ENCODE data around the gene PIP5K1B.

PIP5K1B gene

DNA sequence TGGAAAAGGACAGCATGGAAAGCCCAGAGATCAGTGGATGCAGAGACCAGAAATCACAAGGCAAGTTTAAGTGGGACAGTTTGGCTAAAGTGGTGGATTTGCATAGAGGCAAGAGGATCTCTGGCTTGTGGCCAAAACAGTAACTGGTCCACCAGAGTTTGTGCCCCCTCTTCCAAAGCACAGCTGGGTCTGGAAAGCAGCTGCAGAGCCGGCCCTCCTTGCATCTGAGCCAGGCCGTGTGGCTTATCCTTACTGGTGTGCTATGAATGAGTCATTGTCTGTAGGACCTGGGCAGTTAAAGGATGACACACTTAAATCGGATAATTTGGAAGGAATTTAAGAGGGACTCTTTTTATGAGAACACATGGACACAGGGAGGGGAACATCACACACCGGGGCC, 146.6 kb downstream of the PIP5K1B start:
- no peak for TF ChIP-seq EZH2phosphoT487 (IDR thresholded peaks at IDR 0.05; ENCODE audit: borderline replicate concordance)
- no peak for TF ChIP-seq CTCF (conservative IDR thresholded peaks at IDR 0.05; ENCODE audit: low read length)
- Histone ChIP-seq H2AFZ (ENCODE audit: low read length) (no peak overlapping the region), H3K4me3 (ENCODE audit: low read length, poor library complexity, severe bottlenecking) (no peak overlapping the region), H3K36me3 (ENCODE audit: insufficient read depth, low read length) (no peaks in the 10 kb centered on the region), H3K9ac (ENCODE audit: low read depth, low read length, poor library complexity, severe bottlenecking) (no peak overlapping the region), H3K4me1 (ENCODE audit: insufficient read depth, low read length, poor library complexity, severe bottlenecking) (peaks cover 11% of the 10 kb centered on the region), H3K79me2 (ENCODE audit: insufficient read depth, low read length) (no peaks in the 10 kb centered on the region), H3K9me2 (replicated peaks; ENCODE audit: low read depth, low read length) (no peaks in the 10 kb centered on the region), H3F3A (ENCODE audit: low read depth) (no peaks in the 10 kb centered on the region), H3K4me2 (ENCODE audit: low read depth, low read length, poor library complexity, severe bottlenecking) (no peak overlapping the region), H3K27me3 (ENCODE audit: insufficient read depth, low read length, poor library complexity, severe bottlenecking) (no peaks in the 10 kb centered on the region), H4K20me1 (ENCODE audit: insufficient read depth, low read length, poor library complexity, severe bottlenecking) (no peaks in the 10 kb centered on the region), H3K9me3 (ENCODE audit: insufficient read depth, low read depth, low read length) (no peaks in the 10 kb centered on the region)

DNA sequence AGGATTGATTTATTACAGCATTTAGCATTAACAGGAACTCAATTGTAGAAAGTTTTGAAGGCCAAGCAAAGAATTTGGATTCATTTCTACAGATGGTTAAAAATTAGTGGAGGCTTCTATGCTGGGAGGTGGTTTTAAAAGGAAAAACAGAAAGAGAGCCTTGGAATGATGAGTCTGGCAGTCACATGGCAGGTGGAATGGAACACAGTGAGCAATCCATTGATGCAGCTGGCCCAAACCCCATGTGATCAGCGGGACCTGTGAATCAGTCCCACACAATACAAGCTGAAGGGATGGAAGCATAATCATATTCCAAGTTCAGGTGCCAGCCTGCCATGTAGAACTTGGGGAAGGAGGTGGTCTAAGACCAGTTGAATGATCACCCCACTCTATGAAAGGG, 147.9 kb downstream of the PIP5K1B start:
- no peaks in the 10 kb centered on the region for H3K79me2 ChIP-seq (ENCODE audit: insufficient read depth, low read length)
- H3K4me2 ChIP-seq (ENCODE audit: low read depth, low read length, poor library complexity, severe bottlenecking), result no peak overlapping the region
- no peaks in the 10 kb centered on the region for H3K9me3 ChIP-seq (ENCODE audit: insufficient read depth, low read depth, low read length)
- no peaks in the 10 kb centered on the region for H3F3A ChIP-seq (ENCODE audit: low read depth)
- H4K20me1 ChIP-seq (ENCODE audit: insufficient read depth, low read length, poor library complexity, severe bottlenecking), result no peaks in the 10 kb centered on the region
- no peaks in the 10 kb centered on the region for H3K27me3 ChIP-seq (ENCODE audit: insufficient read depth, low read length, poor library complexity, severe bottlenecking)
- H3K4me3 ChIP-seq (ENCODE audit: low read length, poor library complexity, severe bottlenecking), result no peak overlapping the region
- no peaks in the 10 kb centered on the region for H3K9me2 ChIP-seq (replicated peaks; ENCODE audit: low read depth, low read length)
- H2AFZ ChIP-seq (ENCODE audit: low read length), result no peak overlapping the region
- H3K36me3 ChIP-seq (ENCODE audit: insufficient read depth, low read length), result no peaks in the 10 kb centered on the region
- no peak overlapping the region for H3K9ac ChIP-seq (ENCODE audit: low read depth, low read length, poor library complexity, severe bottlenecking)
- TF ChIP-seq EZH2phosphoT487 (IDR thresholded peaks at IDR 0.05; ENCODE audit: borderline replicate concordance), result no peak
- TF ChIP-seq CTCF (conservative IDR thresholded peaks at IDR 0.05; ENCODE audit: low read length), result no peak
- peaks cover 11% of the 10 kb centered on the region for H3K4me1 ChIP-seq (ENCODE audit: insufficient read depth, low read length, poor library complexity, severe bottlenecking)

GRCh38 chr9:68859347-68859746, 154.3 kb downstream of the PIP5K1B start:
- Histone ChIP-seq H2AFZ (ENCODE audit: low read length) (no peak overlapping the region), H3K36me3 (ENCODE audit: insufficient read depth, low read length) (no peaks in the 10 kb centered on the region), H3K79me2 (ENCODE audit: insufficient read depth, low read length) (no peaks in the 10 kb centered on the region), H3K9me3 (ENCODE audit: insufficient read depth, low read depth, low read length) (no peaks in the 10 kb centered on the region), H3K27me3 (ENCODE audit: insufficient read depth, low read length, poor library complexity, severe bottlenecking) (no peaks in the 10 kb centered on the region), H3F3A (ENCODE audit: low read depth) (no peaks in the 10 kb centered on the region), H4K20me1 (ENCODE audit: insufficient read depth, low read length, poor library complexity, severe bottlenecking) (no peaks in the 10 kb centered on the region), H3K9ac (ENCODE audit: low read depth, low read length, poor library complexity, severe bottlenecking) (no peak overlapping the region), H3K4me3 (ENCODE audit: low read length, poor library complexity, severe bottlenecking) (no peak overlapping the region), H3K4me1 (ENCODE audit: insufficient read depth, low read length, poor library complexity, severe bottlenecking) (peaks cover 17% of the 10 kb centered on the region), H3K4me2 (ENCODE audit: low read depth, low read length, poor library complexity, severe bottlenecking) (peak overlapping the region; percentile 2), H3K9me2 (replicated peaks; ENCODE audit: low read depth, low read length) (no peaks in the 10 kb centered on the region)
- TF ChIP-seq EZH2phosphoT487 (IDR thresholded peaks at IDR 0.05; ENCODE audit: borderline replicate concordance) (no peak), CTCF (conservative IDR thresholded peaks at IDR 0.05; ENCODE audit: low read length) (no peak)

Data from Loucy (cell line).